Measurements from ENCODE around the gene CYP27B1. TPM values are rescaled to one million over a fixed set of nuclear protein-coding genes. Genes with fewer than 3 reads are reported as not detected.

The CYP27B1 gene
- total and polyA plus RNA-seq, 7 experiments from 2014 or later, result 0.20 to 2.6 (median 1.6) TPM; not detected in 1

GRCh38 chr12:57725851-57726150, 41.1 kb downstream of the CYP27B1 start:
- Histone ChIP-seq H3K4me1 (ENCODE audit: control insufficient read depth in 2 of 2, insufficient read depth in 2 of 2, low read length in 2 of 2) (no peaks in the 10 kb centered on the region), H3K9me3 (ENCODE audit: control insufficient read depth in 2 of 3, low read length in 3 of 3) (no peaks in the 10 kb centered on the region), H3K27ac (ENCODE audit: low read depth, low read length) (peak overlapping the region; percentile 21), H3K27me3 (ENCODE audit: control insufficient read depth in 2 of 2, insufficient read depth in 2 of 2, low read length in 2 of 2) (no peaks in the 10 kb centered on the region), H3K36me3 (ENCODE audit: control insufficient read depth in 2 of 3, insufficient read depth in 3 of 3, low read length in 3 of 3) (peaks cover 8 to 57% (median 27%) of the 10 kb centered on the region in 3 experiments), H3K4me3 (ENCODE audit: low read length) (no peak overlapping the region)
- Mint-ChIP-seq H3K27ac (peak overlapping the region in 1 of 9 donors; percentile 38), H3K27me3 (no peaks in the 10 kb centered on the region), H3K36me3 (peaks cover 0 to 31% (median 18%) of the 10 kb centered on the region in 5 donors), H3K4me3 (no peak overlapping the region), H3K9me3 (peaks cover 0 to 1% (median 0%) of the 10 kb centered on the region in 11 donors), H3K4me1 (peaks cover 13 to 28% (median 17%) of the 10 kb centered on the region in 7 donors)
- POLR2A ChIA-PET, result interaction anchor here (0.8 kb wide), 1 partner anchor 13 kb away, joined by 3 read pairs; no protein-coding TSS in a partner anchor
- CTCF ChIA-PET, result no interaction called here
- no peak for ATAC-seq
- intact Hi-C loops (cut with micrococcal nuclease), result loop anchor here in 1 of 2 donors (2.0 kb wide), 1 partner anchor 15 kb away; no protein-coding TSS in a partner anchor
- no peak for DNase-seq

GRCh38 chr12:57724936-57725740, 41.7 kb downstream of the CYP27B1 start:
- intact Hi-C loops (cut with micrococcal nuclease), result loop anchor here in 1 of 2 donors (1.0 kb wide), 1 partner anchor 16 kb away; no protein-coding TSS in a partner anchor
- ATAC-seq (no peak), DNase-seq (peak in 1 of 9 donors; percentile 18)
- Mint-ChIP-seq H3K9me3 (peaks cover 0 to 1% (median 0%) of the 10 kb centered on the region in 11 donors), H3K36me3 (peaks cover 0 to 24% (median 17%) of the 10 kb centered on the region in 5 donors), H3K4me3 (no peak overlapping the region), H3K27me3 (no peaks in the 10 kb centered on the region), H3K4me1 (peaks cover 13 to 28% (median 17%) of the 10 kb centered on the region in 7 donors), H3K27ac (peak overlapping the region; percentile 30 to 92 (median 76))
- H3K27me3 ChIP-seq (ENCODE audit: control insufficient read depth in 2 of 2, insufficient read depth in 2 of 2, low read length in 2 of 2), result no peaks in the 10 kb centered on the region
- no peaks in the 10 kb centered on the region for H3K9me3 ChIP-seq (ENCODE audit: control insufficient read depth in 2 of 3, low read length in 3 of 3)
- no peak overlapping the region for H3K4me3 ChIP-seq (ENCODE audit: low read length)
- ChIA-PET POLR2A (interaction anchor here (0.7 to 0.8 kb wide), 2 partner anchors 10 to 1542 kb away, joined by 4 to 14 read pairs; no protein-coding TSS in a partner anchor), CTCF (no interaction called here)
- H3K4me1 ChIP-seq (ENCODE audit: control insufficient read depth in 2 of 2, insufficient read depth in 2 of 2, low read length in 2 of 2), result no peaks in the 10 kb centered on the region
- H3K36me3 ChIP-seq (ENCODE audit: control insufficient read depth in 2 of 3, insufficient read depth in 3 of 3, low read length in 3 of 3), result peaks cover 2 to 57% (median 21%) of the 10 kb centered on the region in 3 experiments
- H3K27ac ChIP-seq (ENCODE audit: low read depth, low read length), result peak overlapping the region; percentile 3

GRCh38 chr12:57724003-57724935, 42.6 kb downstream of the CYP27B1 start:
- ChIA-PET CTCF (interaction anchor here (0.7 kb wide), 1 partner anchor 131 kb away, joined by 3 read pairs; no protein-coding TSS in a partner anchor), POLR2A (interaction anchor here (0.7 to 2.7 kb wide), 4 partner anchors 11 to 1541 kb away, joined by 3 to 14 read pairs (median 7); no protein-coding TSS in a partner anchor)
- intact Hi-C loops (cut with micrococcal nuclease), result loop anchor here in 1 of 2 donors (1.0 kb wide), 1 partner anchor 17 kb away; no protein-coding TSS in a partner anchor
- H3K9me3 ChIP-seq (ENCODE audit: control insufficient read depth in 2 of 3, low read length in 3 of 3), result no peaks in the 10 kb centered on the region
- peaks cover 0 to 57% (median 15%) of the 10 kb centered on the region in 3 experiments for H3K36me3 ChIP-seq (ENCODE audit: control insufficient read depth in 2 of 3, insufficient read depth in 3 of 3, low read length in 3 of 3)
- H3K36me3 Mint-ChIP-seq, result peaks cover 5 to 24% (median 18%) of the 10 kb centered on the region in 5 donors
- peak overlapping the region; percentile 60 to 92 (median 76) for H3K27ac Mint-ChIP-seq
- ATAC-seq (no peak), DNase-seq (no peak)
- H3K4me1 ChIP-seq (ENCODE audit: control insufficient read depth in 2 of 2, insufficient read depth in 2 of 2, low read length in 2 of 2), result no peaks in the 10 kb centered on the region
- H3K27me3 Mint-ChIP-seq, result no peaks in the 10 kb centered on the region
- no peak overlapping the region for H3K4me3 Mint-ChIP-seq
- peak overlapping the region; percentile 3 for H3K27ac ChIP-seq (ENCODE audit: low read depth, low read length)
- H3K4me3 ChIP-seq (ENCODE audit: low read length), result no peak overlapping the region
- H3K9me3 Mint-ChIP-seq, result peaks cover 0 to 1% (median 0%) of the 10 kb centered on the region in 11 donors
- no peaks in the 10 kb centered on the region for H3K27me3 ChIP-seq (ENCODE audit: control insufficient read depth in 2 of 2, insufficient read depth in 2 of 2, low read length in 2 of 2)
- peaks cover 13 to 30% (median 17%) of the 10 kb centered on the region in 7 donors for H3K4me1 Mint-ChIP-seq

- ATAC-seq (no peak), DNase-seq (no peak)
- Histone ChIP-seq H3K36me3 (ENCODE audit: control insufficient read depth in 2 of 3, insufficient read depth in 3 of 3, low read length in 3 of 3) (peaks cover under 1 to 60% (median 14%) of the 10 kb centered on the region in 3 experiments), H3K4me3 (ENCODE audit: low read length) (no peak overlapping the region), H3K27me3 (ENCODE audit: control insufficient read depth in 2 of 2, insufficient read depth in 2 of 2, low read length in 2 of 2) (no peaks in the 10 kb centered on the region), H3K9me3 (ENCODE audit: control insufficient read depth in 2 of 3, low read length in 3 of 3) (no peaks in the 10 kb centered on the region), H3K4me1 (ENCODE audit: control insufficient read depth in 2 of 2, insufficient read depth in 2 of 2, low read length in 2 of 2) (no peaks in the 10 kb centered on the region), H3K27ac (ENCODE audit: low read depth, low read length) (no peak overlapping the region)
- CTCF ChIA-PET, result interaction anchor here (0.7 kb wide), 1 partner anchor 131 kb away, joined by 3 read pairs; no protein-coding TSS in a partner anchor
- Mint-ChIP-seq H3K9me3 (peaks cover 0 to 1% (median 0%) of the 10 kb centered on the region in 11 donors), H3K4me3 (no peak overlapping the region), H3K27ac (peak overlapping the region in 8 of 9 donors; percentile 14 to 91 (median 59)), H3K36me3 (peaks cover 7 to 26% (median 20%) of the 10 kb centered on the region in 5 donors), H3K27me3 (no peaks in the 10 kb centered on the region), H3K4me1 (peaks cover 13 to 30% (median 18%) of the 10 kb centered on the region in 7 donors)
- POLR2A ChIA-PET, result interaction anchor here (1.0 to 2.7 kb wide), 4 partner anchors 8 to 18 kb away, joined by 3 to 10 read pairs (median 4); no protein-coding TSS in a partner anchor
- intact Hi-C loops (cut with micrococcal nuclease), result no loop called here
Measured at GRCh38 chr12:57723630-57723962, 43.3 kb downstream of the CYP27B1 start.

- H3K4me1 Mint-ChIP-seq, result peaks cover 13 to 28% (median 18%) of the 10 kb centered on the region in 7 donors
- ChIA-PET POLR2A (interaction anchor here (0.6 to 2.7 kb wide), 6 partner anchors 8 to 970 kb away, joined by 3 to 10 read pairs (median 4); no protein-coding TSS in a partner anchor), CTCF (interaction anchor here (0.7 kb wide), 1 partner anchor 1734 kb away, joined by 6 read pairs; no protein-coding TSS in a partner anchor)
- peaks cover 7 to 60% (median 20%) of the 10 kb centered on the region in 3 experiments for H3K36me3 ChIP-seq (ENCODE audit: control insufficient read depth in 2 of 3, insufficient read depth in 3 of 3, low read length in 3 of 3)
- H3K4me3 Mint-ChIP-seq, result no peak overlapping the region
- ATAC-seq, result no peak
- intact Hi-C loops (cut with micrococcal nuclease), result no loop called here
- no peaks in the 10 kb centered on the region for H3K27me3 Mint-ChIP-seq
- H3K27me3 ChIP-seq (ENCODE audit: control insufficient read depth in 2 of 2, insufficient read depth in 2 of 2, low read length in 2 of 2), result no peaks in the 10 kb centered on the region
- H3K9me3 ChIP-seq (ENCODE audit: control insufficient read depth in 2 of 3, low read length in 3 of 3), result no peaks in the 10 kb centered on the region
- H3K36me3 Mint-ChIP-seq, result peaks cover 7 to 25% (median 17%) of the 10 kb centered on the region in 5 donors
- H3K9me3 Mint-ChIP-seq, result peaks cover 0 to 1% (median 0%) of the 10 kb centered on the region in 11 donors
- no peak overlapping the region for H3K4me3 ChIP-seq (ENCODE audit: low read length)
- peak overlapping the region in 8 of 9 donors; percentile 26 to 87 (median 70) for H3K27ac Mint-ChIP-seq
- peak overlapping the region; percentile 32 for H3K27ac ChIP-seq (ENCODE audit: low read depth, low read length)
- H3K4me1 ChIP-seq (ENCODE audit: control insufficient read depth in 2 of 2, insufficient read depth in 2 of 2, low read length in 2 of 2), result no peaks in the 10 kb centered on the region
- no peak for DNase-seq
Measured at GRCh38 chr12:57722716-57723629, 43.9 kb downstream of the CYP27B1 start.
